Ishikawa (cell line): ENCODE measurements around the gene FAM114A2.

Source experiments
- CEBPB ChIP-seq: IDR thresholded peaks from 2 replicates; pipeline ENCODE4 v1.6.1; 2012
- CREB1 ChIP-seq: IDR thresholded peaks from 2 replicates; pipeline ENCODE4 v1.6.1; 2012; ENCODE audit warnings: low read depth
- EGR1 ChIP-seq: IDR thresholded peaks from 2 replicates; pipeline ENCODE4 v1.6.1; 2012
- EP300 ChIP-seq: IDR thresholded peaks from 2 replicates; pipeline ENCODE4 v1.6.1; 2012; ENCODE audit warnings: borderline replicate concordance
- FOXM1 ChIP-seq: IDR thresholded peaks from 2 replicates; pipeline ENCODE4 v1.6.1; 2012; ENCODE audit warnings: low read depth, borderline replicate concordance
- MAX ChIP-seq: IDR thresholded peaks from 2 replicates; pipeline ENCODE4 v1.6.1; 2012
- NFIC ChIP-seq: IDR thresholded peaks from 2 replicates; pipeline ENCODE4 v1.6.1; 2012
- RAD21 ChIP-seq: IDR thresholded peaks from 2 replicates; pipeline ENCODE4 v1.6.1; 2012; ENCODE audit warnings: low read depth
- REST ChIP-seq: IDR thresholded peaks from 2 replicates; pipeline ENCODE4 v1.6.1; 2012; ENCODE audit warnings: low read depth, mild to moderate bottlenecking
- TAF1 ChIP-seq: IDR thresholded peaks from 2 replicates; pipeline ENCODE4 v1.6.1; 2012; ENCODE audit warnings: low read depth, mild to moderate bottlenecking
- TCF12 ChIP-seq: IDR thresholded peaks from 2 replicates; pipeline ENCODE4 v1.6.1; 2012; ENCODE audit warnings: low read depth
- TEAD4 ChIP-seq: IDR thresholded peaks from 2 replicates; pipeline ENCODE4 v1.6.1; 2012
- USF1 ChIP-seq: IDR thresholded peaks from 2 replicates; pipeline ENCODE4 v1.6.1; 2012
- YY1 ChIP-seq: IDR thresholded peaks from 2 replicates; pipeline ENCODE4 v1.6.1; 2012; ENCODE audit warnings: low read depth
- ZBTB7A ChIP-seq: IDR thresholded peaks from 2 replicates; pipeline ENCODE4 v1.6.1; 2012; ENCODE audit warnings: low read depth

FAM114A2 gene

GRCh38 chr5:154010660-154011059 is 28.1 kb downstream of the FAM114A2 start:
- TF ChIP-seq REST (no peak), YY1 (no peak), NFIC (no peak), EGR1 (no peak), ZBTB7A (no peak), RAD21 (no peak), CREB1 (no peak), TEAD4 (no peak), MAX (no peak)

GRCh38 chr5:154005648-154006047 is 33.1 kb downstream of the FAM114A2 start:
- TF ChIP-seq TCF12 (no peak), NFIC (no peak), EGR1 (no peak), EP300 (no peak), FOXM1 (no peak), TAF1 (no peak), RAD21 (no peak), CREB1 (no peak), TEAD4 (no peak), USF1 (no peak), REST (no peak), CEBPB (no peak), YY1 (no peak)

GRCh38 chr5:154002511-154003020 is 36.1 kb downstream of the FAM114A2 start:
- no peak for TF ChIP-seq CREB1
- TF ChIP-seq ZBTB7A, result no peak
- no peak for TF ChIP-seq CEBPB
- no peak for TF ChIP-seq EP300
- no peak for TF ChIP-seq REST
- TF ChIP-seq USF1, result no peak
- TF ChIP-seq EGR1, result no peak
- no peak for TF ChIP-seq FOXM1
- TF ChIP-seq TCF12, result no peak
- TF ChIP-seq YY1, result no peak
- no peak for TF ChIP-seq TAF1
- no peak for TF ChIP-seq TEAD4

- TF ChIP-seq CEBPB (no peak), YY1 (no peak)
These were observed 36.6 kb downstream of the FAM114A2 start for GRCh38 chr5:154002093-154002492.

GRCh38 chr5:154000703-154001102 is 38.0 kb downstream of the FAM114A2 start:
- no peak for TF ChIP-seq YY1
- TF ChIP-seq FOXM1, result no peak
- TF ChIP-seq TAF1, result no peak
- TF ChIP-seq USF1, result no peak
- no peak for TF ChIP-seq NFIC
- no peak for TF ChIP-seq MAX
